Measurements from ENCODE around the gene NBAS.

The NBAS gene

GRCh38 chr2:15155959-15156574, 405.1 kb downstream of the NBAS start:
- no peak for DNase-seq

GRCh38 chr2:15154297-15154696, 406.8 kb downstream of the NBAS start:
- DNase-seq, result no peak

- DNase-seq, result no peak
Observed at GRCh38 chr2:15152382-15152781, 408.8 kb downstream of the NBAS start.

- no peak for DNase-seq
Observed at GRCh38 chr2:15149063-15149462, 412.1 kb downstream of the NBAS start.

GRCh38 chr2:15147591-15147990, 413.5 kb downstream of the NBAS start:
- peak; percentile 60 for DNase-seq

GRCh38 chr2:15146960-15147359, 414.2 kb downstream of the NBAS start:
- no peak for DNase-seq

GRCh38 chr2:15145919-15146318, 415.2 kb downstream of the NBAS start:
- no peak for DNase-seq

GRCh38 chr2:15145046-15145817, 415.9 kb downstream of the NBAS start:
- no peak for DNase-seq

- DNase-seq, result peak; percentile 38
Observed at GRCh38 chr2:15142069-15142689, 419.0 kb downstream of the NBAS start.

GRCh38 chr2:15141211-15141610, 419.9 kb downstream of the NBAS start:
- no peak for DNase-seq

- no peak for DNase-seq
Observed at GRCh38 chr2:15136639-15137038, 424.5 kb downstream of the NBAS start.

- DNase-seq, result no peak
Observed at GRCh38 chr2:15134957-15135356, 426.2 kb downstream of the NBAS start.

GRCh38 chr2:15133461-15133860, 427.7 kb downstream of the NBAS start:
- DNase-seq, result no peak

GRCh38 chr2:15128846-15129245, 432.3 kb downstream of the NBAS start:
- no peak for DNase-seq

- no peak for DNase-seq
Observed at GRCh38 chr2:15127876-15128275, 433.3 kb downstream of the NBAS start.

GRCh38 chr2:15127301-15127700, 433.8 kb downstream of the NBAS start:
- no peak for DNase-seq

- DNase-seq, result no peak
Observed at GRCh38 chr2:15126373-15126772, 434.8 kb downstream of the NBAS start.

- no peak for DNase-seq
Observed at GRCh38 chr2:15122915-15123314, 438.2 kb downstream of the NBAS start.

- DNase-seq, result no peak
Observed at GRCh38 chr2:15120631-15121030, 440.5 kb downstream of the NBAS start.

GRCh38 chr2:15119722-15120175, 441.4 kb downstream of the NBAS start:
- no peak for DNase-seq

- DNase-seq, result no peak
Observed at GRCh38 chr2:15117409-15118050, 443.6 kb downstream of the NBAS start.

Data from COR-L47 (cell line).